Neuronal stem cell (in vitro differentiated cells): ENCODE data around the gene CHST8.

Experiments
- DNase-seq: peaks from one replicate; pipeline ENCODE4 v3.0.0-alpha.2; 2013; ENCODE audit warnings: low spot score
- H2AFZ ChIP-seq: one replicate; pipeline ENCODE4 v1.6.1; 2013; ENCODE audit warnings: mild to moderate bottlenecking, low read length, inconsistent platforms
- H2AK5ac ChIP-seq: 2 replicates; pipeline ENCODE4 v1.6.1; 2013; ENCODE audit warnings: low read depth, mild to moderate bottlenecking, inconsistent platforms, low read length, moderate library complexity, mixed read lengths
- H2BK120ac ChIP-seq: 2 replicates; pipeline ENCODE4 v1.6.1; 2013; ENCODE audit warnings: low read depth, mild to moderate bottlenecking, inconsistent platforms, low read length, moderate library complexity, mixed read lengths
- H2BK12ac ChIP-seq: one replicate; pipeline ENCODE4 v1.6.1; 2013; ENCODE audit warnings: low read length, inconsistent platforms
- H2BK15ac ChIP-seq: 2 replicates; pipeline ENCODE4 v1.6.1; 2013; ENCODE audit warnings: mild to moderate bottlenecking, low read length, inconsistent platforms, mixed read lengths
- H2BK5ac ChIP-seq: one replicate; pipeline ENCODE4 v1.6.1; 2013; ENCODE audit warnings: inconsistent platforms, mild to moderate bottlenecking, low read length, moderate library complexity
- H3K14ac ChIP-seq: one replicate; pipeline ENCODE4 v1.6.1; 2013; ENCODE audit warnings: low read length, inconsistent platforms
- H3K18ac ChIP-seq: 2 replicates; pipeline ENCODE4 v1.6.1; 2013; ENCODE audit warnings: low read length, inconsistent platforms
- H3K23ac ChIP-seq: 2 replicates; pipeline ENCODE4 v1.6.1; 2013; ENCODE audit warnings: low read depth, mild to moderate bottlenecking, mixed read lengths, low read length, inconsistent platforms; ENCODE audit not compliant: poor library complexity
- H3K27ac ChIP-seq: replicated peaks from 3 replicates; pipeline ENCODE4 v1.5.1; 2013; ENCODE audit warnings: low read length, inconsistent platforms
- H3K27me3 ChIP-seq, 3 experiments: 2 replicates each; pipeline ENCODE4 v1.6.1; 2013; ENCODE audit warnings: low read length in 3 of 3, mild to moderate bottlenecking in 2 of 3, inconsistent platforms in 1 of 3, low read depth in 1 of 3, mixed read lengths in 1 of 3, moderate library complexity in 1 of 3; ENCODE audit not compliant: control insufficient read depth in 3 of 3, insufficient read depth in 3 of 3
- H3K36me3 ChIP-seq, 2 donors: replicated peaks in 1 of 2; 2 replicates each; pipeline ENCODE4 v1.6.1; 2013; ENCODE audit warnings: low read length in 2 of 2; ENCODE audit not compliant: control insufficient read depth in 2 of 2, insufficient read depth in 2 of 2
- H3K4ac ChIP-seq: 2 replicates; pipeline ENCODE4 v1.6.1; 2013; ENCODE audit warnings: inconsistent platforms, mild to moderate bottlenecking, low read length, moderate library complexity
- H3K4me1 ChIP-seq, 2 donors: 1 replicate in 1 of 2; 2 replicates in 1 of 2; pipeline ENCODE4 v1.6.1; 2013; ENCODE audit warnings: low read length in 2 of 2, low read depth in 1 of 2; ENCODE audit not compliant: control insufficient read depth in 2 of 2, insufficient read depth in 1 of 2
- H3K4me2 ChIP-seq: one replicate; pipeline ENCODE4 v1.6.1; 2013; ENCODE audit warnings: mild to moderate bottlenecking, low read length, inconsistent platforms; ENCODE audit not compliant: insufficient read depth, poor library complexity, severe bottlenecking
- H3K4me3 ChIP-seq, 2 donors: 2 replicates each; pipeline ENCODE4 v1.5.1; 2013; ENCODE audit warnings: low read length in 2 of 2, mild to moderate bottlenecking in 2 of 2, inconsistent platforms in 1 of 2, moderate library complexity in 1 of 2
- H3K79me1 ChIP-seq: one replicate; pipeline ENCODE4 v1.6.1; 2013; ENCODE audit warnings: low read depth, mild to moderate bottlenecking, inconsistent platforms, low read length, moderate library complexity
- H3K9ac ChIP-seq: one replicate; pipeline ENCODE4 v1.6.1; 2013; ENCODE audit warnings: mild to moderate bottlenecking, low read depth, low read length, inconsistent platforms; ENCODE audit not compliant: poor library complexity
- H3K9me3 ChIP-seq, 2 donors: replicated peaks in 1 of 2; 2 replicates each; pipeline versions ENCODE3 to v1.6.1; 2013; ENCODE audit warnings: low read length in 2 of 2, mild to moderate bottlenecking in 2 of 2, inconsistent platforms in 1 of 2, low read depth in 1 of 2, mixed read lengths in 1 of 2, moderate library complexity in 1 of 2; ENCODE audit not compliant: control insufficient read depth in 2 of 2, insufficient read depth in 1 of 2
- H4K8ac ChIP-seq: one replicate; pipeline ENCODE4 v1.6.1; 2013; ENCODE audit warnings: low read depth, mild to moderate bottlenecking, inconsistent platforms, low read length, moderate library complexity
- H4K91ac ChIP-seq: one replicate; pipeline ENCODE4 v1.6.1; 2013; ENCODE audit warnings: low read length, low read depth, mild to moderate bottlenecking, inconsistent platforms; ENCODE audit not compliant: poor library complexity
- WGBS, 2 donors: extraction: QIAGEN DNeasy Blood & Tissue Kit; methylation state at CpG; one replicate each; pipeline ENCODE4 v1.1.7; 2013; ENCODE audit warnings: missing lambda C conversion rate in 2 of 2, mixed read lengths in 1 of 2; ENCODE audit not compliant: insufficient read length in 2 of 2, insufficient replicate concordance in 1 of 2; ENCODE audit errors: extremely low coverage in 2 of 2; 5-methylcytosine and 5-hydroxymethylcytosine counted together

The CHST8 gene

GRCh38 chr19:33634361-33635091 is 12.8 kb downstream of the CHST8 start:
- Histone ChIP-seq H3K23ac (no peak overlapping the region), H3K4ac (no peak overlapping the region), H3K4me3 (no peak overlapping the region), H2AK5ac (no peak overlapping the region), H3K9me3 (no peaks in the 10 kb centered on the region), H3K14ac (peak overlapping the region; percentile 2), H3K18ac (no peak overlapping the region), H2BK120ac (no peak overlapping the region), H3K27me3 (peaks cover 0 to 37% (median 0%) of the 10 kb centered on the region in 3 experiments), H4K8ac (no peak overlapping the region), H3K9ac (no peak overlapping the region), H3K79me1 (no peaks in the 10 kb centered on the region), H2BK5ac (no peak overlapping the region), H3K4me1 (no peaks in the 10 kb centered on the region), H2AFZ (no peak overlapping the region), H2BK15ac (no peak overlapping the region), H3K4me2 (no peak overlapping the region), H3K36me3 (no peaks in the 10 kb centered on the region), H2BK12ac (no peak overlapping the region), H3K27ac (peak overlapping the region; percentile 13), H4K91ac (no peak overlapping the region)
- no peak for DNase-seq
- WGBS, 2 donors = no CpG with 5 or more reads among the region's 14 CpGs

- Histone ChIP-seq H3K9ac (no peak overlapping the region), H2BK120ac (no peak overlapping the region), H3K27me3 (peaks cover 0 to 29% (median 0%) of the 10 kb centered on the region in 3 experiments), H3K4me3 (no peak overlapping the region), H4K91ac (no peak overlapping the region), H3K36me3 (no peaks in the 10 kb centered on the region), H2AFZ (no peak overlapping the region), H2BK12ac (no peak overlapping the region), H2AK5ac (no peak overlapping the region), H2BK5ac (no peak overlapping the region), H3K18ac (no peak overlapping the region), H3K9me3 (no peaks in the 10 kb centered on the region), H4K8ac (no peak overlapping the region), H3K14ac (no peak overlapping the region), H3K4me2 (no peak overlapping the region), H2BK15ac (no peak overlapping the region), H3K4ac (no peak overlapping the region), H3K27ac (no peak overlapping the region), H3K23ac (no peak overlapping the region), H3K4me1 (no peaks in the 10 kb centered on the region), H3K79me1 (peaks cover 2% of the 10 kb centered on the region)
- DNase-seq = no peak
- WGBS, 2 donors = no CpG with 5 or more reads among the region's 15 CpGs
Measured at GRCh38 chr19:33638167-33639034, 16.6 kb downstream of the CHST8 start.

- H4K8ac ChIP-seq = no peak overlapping the region
- H2BK120ac ChIP-seq = no peak overlapping the region
- H2AFZ ChIP-seq = no peak overlapping the region
- no peak overlapping the region for H3K14ac ChIP-seq
- no peak overlapping the region for H2AK5ac ChIP-seq
- H3K4ac ChIP-seq = no peak overlapping the region
- no peak overlapping the region for H2BK12ac ChIP-seq
- H2BK5ac ChIP-seq = no peak overlapping the region
- peaks cover 2% of the 10 kb centered on the region for H3K79me1 ChIP-seq
- H4K91ac ChIP-seq = no peak overlapping the region
- no peak overlapping the region for H3K23ac ChIP-seq
- H3K9ac ChIP-seq = no peak overlapping the region
- H3K27ac ChIP-seq = no peak overlapping the region
- peaks cover 0 to 29% (median 0%) of the 10 kb centered on the region in 3 experiments for H3K27me3 ChIP-seq
- H3K9me3 ChIP-seq = no peaks in the 10 kb centered on the region
- H3K4me2 ChIP-seq = no peak overlapping the region
- H3K36me3 ChIP-seq = no peaks in the 10 kb centered on the region
- no peak overlapping the region for H2BK15ac ChIP-seq
- H3K4me1 ChIP-seq = no peaks in the 10 kb centered on the region
- no peak overlapping the region for H3K18ac ChIP-seq
- no peak overlapping the region for H3K4me3 ChIP-seq
- no peak for DNase-seq
- WGBS, 2 donors = 100% methylated on average over 1 of the region's 14 CpGs; no CpG with 5 or more reads in 1 of the 2 donors
Measured at GRCh38 chr19:33639035-33639681, 17.4 kb downstream of the CHST8 start.

GRCh38 chr19:33640773-33641172 is 19.0 kb downstream of the CHST8 start:
- no peak overlapping the region for H3K23ac ChIP-seq
- no CpG with 5 or more reads among the region's 9 CpGs for WGBS, 2 donors
- no peaks in the 10 kb centered on the region for H3K36me3 ChIP-seq
- peaks cover 2% of the 10 kb centered on the region for H3K79me1 ChIP-seq
- H2AK5ac ChIP-seq = no peak overlapping the region
- no peak overlapping the region for H3K4ac ChIP-seq
- H3K9me3 ChIP-seq = no peaks in the 10 kb centered on the region
- no peak overlapping the region for H2BK120ac ChIP-seq
- no peak overlapping the region for H2AFZ ChIP-seq
- no peak overlapping the region for H4K91ac ChIP-seq
- peak overlapping the region; percentile 16 for H2BK15ac ChIP-seq
- H3K4me1 ChIP-seq = no peaks in the 10 kb centered on the region
- H3K18ac ChIP-seq = peak overlapping the region; percentile 27
- peak overlapping the region; percentile 87 for H4K8ac ChIP-seq
- no peak overlapping the region for H3K27ac ChIP-seq
- no peak for DNase-seq
- H3K9ac ChIP-seq = no peak overlapping the region
- no peak overlapping the region for H3K4me2 ChIP-seq
- H3K14ac ChIP-seq = no peak overlapping the region
- peaks cover 0 to 29% (median 0%) of the 10 kb centered on the region in 3 experiments for H3K27me3 ChIP-seq
- H2BK12ac ChIP-seq = no peak overlapping the region
- H3K4me3 ChIP-seq = no peak overlapping the region
- H2BK5ac ChIP-seq = peak overlapping the region; percentile 67
